NK-92 treated with Interleukin-12 subunit alpha and Interleukin-12 subunit beta, amount 100 ng/mL, for 24 hours (cell line): ENCODE data around the gene RASA1.

Source experiments
- DNase-seq: peaks from one replicate; lab custom pipeline; 2025; lab: John Stamatoyannopoulos, UW

The RASA1 gene

DNA sequence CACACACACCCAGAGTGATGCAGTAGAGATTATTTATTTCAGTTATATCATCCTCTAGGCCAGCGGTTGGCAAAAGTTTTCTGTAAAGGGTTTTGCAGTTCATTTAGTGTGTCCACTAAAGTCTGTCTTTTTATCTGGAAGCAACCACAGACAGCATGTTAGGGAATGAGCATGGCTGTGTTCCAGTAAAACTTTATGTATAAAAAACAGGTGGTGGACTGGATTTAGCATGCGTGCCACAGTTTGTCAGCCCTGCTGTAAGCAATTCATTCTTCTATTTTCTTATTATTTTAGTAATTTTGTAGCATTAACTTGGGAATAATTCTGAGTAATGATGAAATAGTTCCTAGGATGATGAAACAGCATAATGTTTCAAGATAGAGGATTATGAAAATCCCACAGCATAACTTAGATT, 93.4 kb downstream of the RASA1 start:
- DNase-seq: no peak

DNA sequence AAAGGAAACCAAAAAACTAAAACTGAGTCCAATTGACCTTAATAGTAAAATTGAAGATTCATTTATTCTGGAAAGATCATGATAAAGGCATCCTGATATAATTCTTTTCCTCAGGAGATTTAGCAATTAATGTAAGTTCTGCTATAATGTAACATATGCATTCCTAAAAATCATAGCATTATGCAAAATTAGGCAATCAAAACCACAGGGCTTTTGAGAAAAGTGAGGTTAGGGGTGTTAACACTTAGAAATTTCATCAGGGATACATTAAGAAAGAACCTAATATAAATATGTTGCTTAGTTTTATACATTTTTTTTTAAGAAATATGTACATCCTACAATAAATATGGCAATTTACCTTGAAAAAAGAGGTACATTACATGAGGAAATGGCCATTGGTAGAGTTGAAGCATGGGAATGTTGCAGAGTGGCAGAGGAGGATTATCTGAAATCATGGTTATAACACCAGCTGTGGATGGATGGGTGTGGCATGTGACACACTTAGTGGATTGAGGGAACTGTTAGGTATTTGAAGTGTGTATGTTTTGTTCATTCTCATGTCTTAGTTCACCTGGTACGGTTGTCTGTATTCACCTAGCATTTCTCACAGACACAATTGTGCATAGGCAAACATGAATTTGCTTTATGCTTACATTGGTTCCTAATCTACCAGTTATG, 94.0 kb downstream of the RASA1 start:
- DNase-seq: no peak

- DNase-seq: no peak
Measured at GRCh38 chr5:87367243-87367642, 99.6 kb downstream of the RASA1 start.

DNA sequence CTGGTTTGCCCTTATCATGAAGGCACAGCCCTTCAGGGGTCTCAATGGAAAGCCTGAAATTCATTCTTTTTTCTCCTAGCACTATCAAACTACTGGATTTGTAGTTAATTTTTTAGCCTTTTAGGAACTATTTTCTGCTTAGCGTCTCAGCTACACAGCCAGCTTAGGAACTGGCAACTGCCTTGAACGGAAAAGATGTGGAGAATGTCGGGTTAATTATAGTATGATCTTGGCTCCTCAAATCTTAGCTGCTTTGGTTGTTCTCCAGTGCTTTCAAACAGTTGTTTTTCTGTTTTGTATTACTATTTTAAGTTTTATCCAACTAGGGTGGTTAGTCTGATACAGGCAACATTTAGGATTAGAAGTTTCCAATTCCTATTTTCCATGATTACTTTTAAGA, 100.9 kb downstream of the RASA1 start:
- no peak for DNase-seq

- DNase-seq: no peak
Measured at GRCh38 chr5:87369431-87369830, 101.7 kb downstream of the RASA1 start.

GRCh38 chr5:87372705-87373104, 105.0 kb downstream of the RASA1 start:
- DNase-seq: no peak

DNA sequence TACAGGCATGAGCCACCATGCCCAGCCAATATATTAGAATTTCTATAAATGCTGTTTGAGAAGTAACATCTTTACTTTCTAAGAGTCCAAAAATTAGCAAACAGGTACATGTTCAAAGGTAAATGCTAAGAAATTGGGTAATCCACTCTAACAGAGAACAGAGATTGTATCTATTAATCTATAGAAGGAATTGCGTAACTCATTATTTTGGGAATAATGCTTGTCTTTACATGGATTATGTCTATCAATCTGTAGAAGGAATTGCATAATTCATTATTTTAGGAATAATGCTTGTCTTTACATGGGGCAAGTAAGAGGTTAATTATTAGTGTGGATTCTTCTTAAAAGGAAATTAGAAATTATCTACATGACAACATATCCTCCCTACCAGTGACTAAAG, 114.5 kb downstream of the RASA1 start:
- no peak for DNase-seq

DNA sequence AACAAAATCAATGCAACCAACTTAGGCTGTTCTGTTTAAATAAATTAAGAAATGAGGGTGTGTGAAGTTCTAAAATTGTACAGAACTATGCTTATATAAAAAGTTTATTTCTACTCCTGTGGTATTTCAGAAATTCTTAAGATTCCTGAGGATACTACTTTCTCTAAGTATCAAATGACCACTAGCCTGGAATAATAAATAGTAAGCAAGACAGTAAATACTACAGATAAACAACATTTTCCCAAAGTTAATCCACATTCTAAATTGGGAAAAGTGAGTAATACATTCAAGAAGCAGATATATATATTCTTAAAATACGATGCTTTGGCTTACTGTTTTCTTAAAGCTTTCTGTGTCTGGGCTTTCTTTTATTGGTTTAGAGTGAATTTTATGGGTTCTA, 115.5 kb downstream of the RASA1 start:
- DNase-seq: no peak

DNA sequence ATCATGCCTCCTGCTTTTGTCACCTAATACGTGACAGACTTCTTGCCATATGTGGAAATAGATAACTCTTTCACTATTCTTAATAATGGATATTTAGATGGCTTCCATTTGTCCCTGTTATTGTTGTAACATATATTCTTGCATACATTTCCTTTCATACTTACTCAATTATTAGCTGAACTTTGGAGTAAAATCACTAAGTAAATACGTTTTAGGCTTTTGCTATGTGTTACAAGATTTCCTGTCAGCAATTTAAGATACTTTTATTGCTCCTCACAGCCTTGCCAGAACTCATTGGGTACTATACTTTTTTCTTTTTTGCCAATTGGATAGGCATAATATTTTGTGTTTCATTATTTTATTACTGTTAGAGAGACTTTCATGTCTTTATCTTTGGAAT, 118.1 kb downstream of the RASA1 start:
- no peak for DNase-seq

DNA sequence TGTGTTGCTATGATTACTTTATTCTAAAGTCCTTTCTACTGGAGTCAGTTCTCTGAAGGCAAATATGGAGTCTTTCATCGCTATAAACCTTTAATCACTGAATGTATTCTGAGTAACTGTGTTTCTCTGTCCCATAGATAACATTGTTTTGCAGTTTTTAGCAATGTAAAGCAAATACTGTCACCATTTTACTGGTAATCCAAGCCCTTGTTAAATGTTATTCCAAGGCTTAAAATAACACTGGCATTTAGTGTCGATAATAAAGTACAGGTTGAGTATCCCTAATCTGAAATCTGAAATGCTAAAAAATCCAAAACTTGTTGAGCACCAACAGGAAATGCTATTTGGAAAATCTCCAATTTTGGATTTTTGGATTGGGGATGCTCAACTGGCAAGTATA, 120.4 kb downstream of the RASA1 start:
- DNase-seq: no peak

DNA sequence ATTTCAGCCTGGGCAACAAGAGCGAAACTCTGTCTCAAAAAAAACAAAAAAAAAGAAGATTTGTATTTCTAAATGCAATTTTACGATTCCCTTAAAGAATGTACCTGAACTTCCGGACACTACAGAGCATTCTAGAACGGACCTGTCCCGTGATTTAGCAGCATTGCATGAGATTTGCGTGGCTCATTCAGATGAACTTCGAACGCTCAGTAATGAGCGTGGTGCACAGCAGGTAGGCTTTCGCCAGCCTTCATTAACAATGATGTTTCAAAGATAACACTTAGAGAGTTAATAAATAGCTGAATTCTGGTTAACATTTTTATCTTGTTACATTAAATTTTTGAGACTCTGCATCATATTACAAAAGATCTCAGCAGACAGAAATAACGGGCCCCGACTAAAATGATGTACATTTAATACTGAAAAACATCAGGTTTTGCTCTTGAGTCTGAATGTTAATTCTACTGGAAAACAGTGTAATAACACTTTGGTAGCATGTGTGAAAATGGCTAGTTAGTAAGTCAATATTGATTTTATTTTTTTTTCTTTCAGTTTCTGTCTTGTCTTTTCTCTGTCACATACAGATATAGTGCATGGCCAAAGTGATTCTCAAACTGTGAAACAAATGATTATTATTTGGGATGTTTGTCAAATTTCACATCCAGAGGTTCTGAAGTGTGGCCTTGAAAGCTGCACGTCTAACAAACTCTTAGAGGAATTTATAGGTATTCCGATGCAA, 121.8 kb downstream of the RASA1 start:
- no peak for DNase-seq

GRCh38 chr5:87390075-87390474, 122.4 kb downstream of the RASA1 start:
- no peak for DNase-seq

DNA sequence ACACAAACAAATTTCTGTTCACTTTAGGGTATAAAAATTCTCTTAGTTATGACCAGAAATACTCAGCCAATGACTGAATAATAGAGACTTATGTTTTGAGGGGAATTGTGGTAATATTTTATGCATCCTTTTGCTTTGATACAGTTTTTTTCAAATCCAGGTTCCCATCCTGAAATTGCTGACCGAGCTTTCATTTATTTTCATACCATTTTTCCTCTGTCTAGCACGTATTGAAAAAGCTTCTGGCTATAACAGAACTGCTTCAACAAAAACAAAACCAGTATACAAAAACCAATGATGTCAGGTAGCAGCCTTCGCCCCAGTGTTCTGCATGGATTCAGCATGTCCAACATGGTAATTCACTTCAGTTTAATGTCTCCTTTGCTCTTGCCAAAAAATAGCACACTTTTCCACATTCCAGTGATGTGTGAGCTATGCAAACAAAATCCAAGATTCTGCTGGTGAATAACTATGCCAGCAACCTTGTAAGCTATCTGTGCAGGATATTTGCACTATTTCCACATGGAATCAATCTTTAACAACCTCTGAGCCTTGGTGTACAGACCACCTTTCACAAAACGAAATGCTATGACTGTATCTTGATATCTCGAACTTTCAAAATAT, 123.0 kb downstream of the RASA1 start:
- no peak for DNase-seq

DNA sequence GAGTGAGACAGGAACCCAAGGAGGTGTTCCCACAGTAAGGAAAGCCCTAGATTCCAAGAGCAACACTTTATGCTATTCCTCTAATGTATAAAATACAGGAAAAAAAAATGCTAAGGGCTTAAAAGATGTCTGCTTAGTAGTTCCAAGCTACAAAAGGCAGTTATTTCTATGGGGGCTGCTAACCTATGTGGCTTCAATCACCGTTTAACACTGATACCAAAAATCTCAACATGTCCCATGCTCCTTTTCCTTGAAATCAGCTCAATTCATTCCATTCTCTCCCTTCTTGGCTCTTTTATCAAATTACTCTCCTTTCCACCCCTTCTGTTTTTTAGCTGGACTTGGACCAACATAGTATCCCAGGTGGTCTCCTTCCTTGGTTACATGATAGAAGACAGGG, 124.5 kb downstream of the RASA1 start:
- no peak for DNase-seq

- no peak for DNase-seq
Measured at GRCh38 chr5:87392801-87393200, 125.1 kb downstream of the RASA1 start.

GRCh38 chr5:87393331-87393730, 125.6 kb downstream of the RASA1 start:
- no peak for DNase-seq

DNA sequence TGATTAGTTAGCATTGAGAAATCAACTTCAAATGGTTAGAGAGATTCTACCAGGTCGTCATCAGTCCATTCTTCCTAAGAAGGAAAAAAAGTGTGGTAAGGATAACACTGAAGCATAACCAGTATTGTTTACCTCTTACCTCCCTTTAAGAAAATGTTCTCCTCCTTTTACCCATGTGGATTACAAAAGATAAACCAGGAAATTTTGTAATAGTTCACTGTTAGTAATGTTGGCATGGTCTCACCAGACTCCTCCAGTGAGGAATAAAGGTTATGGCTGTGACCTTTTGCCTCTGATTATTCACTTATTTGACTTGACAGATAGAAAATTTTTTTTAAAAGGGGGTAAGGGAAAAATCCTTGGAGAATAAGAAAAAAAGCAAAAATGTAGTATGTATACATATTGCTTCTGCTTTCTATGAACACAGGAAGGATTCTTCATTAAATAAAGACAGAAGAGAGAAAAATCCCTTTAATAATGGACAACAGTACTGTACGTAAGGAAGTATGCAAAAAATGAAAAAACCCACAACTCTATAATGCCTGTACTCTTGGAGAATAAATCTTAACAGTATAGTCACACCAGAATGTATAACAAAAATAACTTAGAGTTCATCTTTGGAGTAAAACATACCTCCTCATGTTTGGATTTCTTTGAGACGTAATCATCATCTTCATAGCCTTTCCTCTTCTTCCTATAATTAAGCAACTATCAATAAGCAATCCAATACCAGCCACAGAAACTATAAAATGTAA, 126.9 kb downstream of the RASA1 start:
- DNase-seq: no peak

DNA sequence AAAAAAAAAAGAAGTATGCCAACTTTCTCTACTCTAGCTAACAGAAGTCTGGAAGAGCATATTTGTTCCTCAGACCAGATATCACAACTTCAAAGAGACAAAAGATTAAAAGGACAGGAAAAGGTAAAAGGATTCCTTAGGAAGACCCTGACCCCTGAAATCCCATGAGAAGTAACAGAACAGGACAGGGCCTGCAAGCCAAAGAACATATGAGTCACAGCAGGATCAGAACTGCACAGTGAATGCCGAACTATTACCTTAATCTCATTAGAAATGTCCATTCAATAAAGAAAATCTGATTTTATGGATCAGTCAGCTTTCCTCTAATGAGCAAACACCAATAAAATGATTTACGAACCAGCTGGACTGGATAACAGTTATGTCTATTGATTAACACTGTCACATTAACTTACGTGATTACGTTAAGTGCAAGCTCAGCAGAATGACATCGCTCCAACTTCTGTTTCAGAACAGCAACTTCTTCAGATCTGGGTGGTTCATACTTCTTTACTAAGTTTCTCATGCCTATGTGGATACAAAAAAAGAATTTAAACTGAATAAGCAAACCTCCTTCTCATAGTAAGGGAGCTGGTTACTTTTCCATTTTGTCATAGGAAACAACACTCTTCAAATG, 131.4 kb downstream of the RASA1 start:
- no peak for DNase-seq

- DNase-seq: no peak
Measured at GRCh38 chr5:87399720-87400119, 132.0 kb downstream of the RASA1 start.

DNA sequence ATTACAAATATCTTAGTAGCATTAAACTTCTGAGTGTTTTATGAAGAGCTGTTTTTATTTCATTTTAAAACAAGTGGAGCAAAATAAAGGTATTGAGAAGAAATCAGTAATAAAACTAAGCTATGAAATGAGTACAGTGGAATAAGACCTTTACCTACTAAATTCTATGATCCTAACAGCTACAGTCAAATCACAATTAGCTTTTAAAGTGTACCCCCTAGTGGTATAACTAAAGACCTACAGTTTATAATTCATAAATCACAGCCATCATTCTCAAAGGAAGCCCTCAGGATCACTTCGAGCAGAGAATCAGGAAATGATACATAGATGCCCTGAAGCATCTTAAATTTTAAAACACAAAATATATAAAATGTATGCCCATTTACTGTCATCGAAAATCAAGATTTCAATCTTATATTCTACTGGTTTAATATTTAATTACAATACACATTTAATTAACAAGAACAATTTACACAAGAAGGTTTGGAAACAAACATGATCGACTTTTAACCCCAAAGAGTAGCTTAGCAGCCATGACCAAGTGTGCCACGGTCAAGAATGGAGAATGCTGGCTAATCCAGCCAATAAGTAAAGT, 132.7 kb downstream of the RASA1 start:
- DNase-seq: no peak

- no peak for DNase-seq
Measured at GRCh38 chr5:87401626-87402025, 133.9 kb downstream of the RASA1 start.

- no peak for DNase-seq
Measured at GRCh38 chr5:87403409-87403808, 135.7 kb downstream of the RASA1 start.
